ENCODE measurements around the gene MED27. TPM values are rescaled to one million over a fixed set of nuclear protein-coding genes. Genes with fewer than 3 reads are reported as not detected.

The MED27 gene
- total RNA-seq, 1 donor: 19.0 TPM

DNA sequence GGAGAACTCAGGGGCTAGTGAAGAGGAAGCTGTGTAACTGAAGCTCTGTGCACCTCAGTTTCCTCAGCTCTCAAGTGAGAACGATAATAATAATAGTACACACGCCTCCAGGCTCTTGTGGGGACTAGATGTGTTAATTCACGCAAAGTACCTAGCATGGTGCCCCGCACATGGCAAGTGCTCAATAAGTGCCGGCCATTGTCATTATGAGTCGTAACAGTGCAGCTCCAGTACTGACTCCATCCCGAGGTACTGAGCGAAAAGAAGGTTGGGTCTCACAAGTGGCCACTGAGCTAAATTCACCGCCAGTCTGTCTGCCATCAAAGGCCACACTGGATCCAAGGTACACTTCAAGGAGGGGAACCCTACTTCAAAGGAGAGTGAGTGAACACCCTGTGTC, 40.4 kb downstream of the MED27 start:
- DNase-seq (ENCODE audit: low read depth): no peak
- TF ChIP-seq, protein P1, sequence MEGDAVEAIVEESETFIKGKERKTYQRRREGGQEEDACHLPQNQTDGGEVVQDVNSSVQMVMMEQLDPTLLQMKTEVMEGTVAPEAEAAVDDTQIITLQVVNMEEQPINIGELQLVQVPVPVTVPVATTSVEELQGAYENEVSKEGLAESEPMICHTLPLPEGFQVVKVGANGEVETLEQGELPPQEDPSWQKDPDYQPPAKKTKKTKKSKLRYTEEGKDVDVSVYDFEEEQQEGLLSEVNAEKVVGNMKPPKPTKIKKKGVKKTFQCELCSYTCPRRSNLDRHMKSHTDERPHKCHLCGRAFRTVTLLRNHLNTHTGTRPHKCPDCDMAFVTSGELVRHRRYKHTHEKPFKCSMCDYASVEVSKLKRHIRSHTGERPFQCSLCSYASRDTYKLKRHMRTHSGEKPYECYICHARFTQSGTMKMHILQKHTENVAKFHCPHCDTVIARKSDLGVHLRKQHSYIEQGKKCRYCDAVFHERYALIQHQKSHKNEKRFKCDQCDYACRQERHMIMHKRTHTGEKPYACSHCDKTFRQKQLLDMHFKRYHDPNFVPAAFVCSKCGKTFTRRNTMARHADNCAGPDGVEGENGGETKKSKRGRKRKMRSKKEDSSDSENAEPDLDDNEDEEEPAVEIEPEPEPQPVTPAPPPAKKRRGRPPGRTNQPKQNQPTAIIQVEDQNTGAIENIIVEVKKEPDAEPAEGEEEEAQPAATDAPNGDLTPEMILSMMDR (IDR thresholded peaks at IDR 0.05; ENCODE audit: insufficient read depth, low read depth, low read length): no peak
- H3K4me3 ChIP-seq (ENCODE audit: low read depth, low read length): no peak overlapping the region

GRCh38 chr9:132037458-132037857, 42.2 kb downstream of the MED27 start:
- TF ChIP-seq, protein P1 (IDR thresholded peaks at IDR 0.05; ENCODE audit: insufficient read depth, low read depth, low read length): no peak
- no peak overlapping the region for H3K4me3 ChIP-seq (ENCODE audit: low read depth, low read length)
- no peak for DNase-seq (ENCODE audit: low read depth)

GRCh38 chr9:132036521-132036920, 43.1 kb downstream of the MED27 start:
- no peak overlapping the region for H3K4me3 ChIP-seq (ENCODE audit: low read depth, low read length)
- no peak for DNase-seq (ENCODE audit: low read depth)
- TF ChIP-seq, protein P1 (IDR thresholded peaks at IDR 0.05; ENCODE audit: insufficient read depth, low read depth, low read length): no peak

DNA sequence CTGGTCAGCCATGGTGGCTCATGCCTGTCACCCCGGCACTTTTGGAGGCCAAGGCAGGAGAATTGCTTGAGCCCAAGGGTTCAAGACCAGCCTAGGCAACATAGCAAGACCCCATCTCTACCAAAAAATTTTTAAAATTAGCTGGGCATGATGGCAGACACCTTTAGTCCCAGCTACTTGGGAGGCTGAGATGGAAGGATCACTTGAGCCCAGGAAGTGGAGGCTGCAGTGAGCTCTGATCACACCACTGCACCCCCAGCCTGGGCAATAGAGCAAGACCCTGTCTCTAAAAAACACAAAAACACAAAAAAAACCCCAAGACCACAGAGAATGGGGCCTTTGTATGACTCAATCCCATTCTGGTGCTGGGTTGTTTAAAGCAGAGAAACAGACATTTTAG, 44.0 kb downstream of the MED27 start:
- DNase-seq (ENCODE audit: low read depth): no peak
- H3K4me3 ChIP-seq (ENCODE audit: low read depth, low read length): no peak overlapping the region
- TF ChIP-seq, protein P1 (IDR thresholded peaks at IDR 0.05; ENCODE audit: insufficient read depth, low read depth, low read length): no peak

- no peak for DNase-seq (ENCODE audit: low read depth)
- TF ChIP-seq, protein P1 (IDR thresholded peaks at IDR 0.05; ENCODE audit: insufficient read depth, low read depth, low read length): no peak
- no peak overlapping the region for H3K4me3 ChIP-seq (ENCODE audit: low read depth, low read length)
Observed at GRCh38 chr9:132032238-132032950, 47.3 kb downstream of the MED27 start.

- H3K4me3 ChIP-seq (ENCODE audit: low read depth, low read length): no peak overlapping the region
- TF ChIP-seq, protein P1 (IDR thresholded peaks at IDR 0.05; ENCODE audit: insufficient read depth, low read depth, low read length): no peak
- DNase-seq (ENCODE audit: low read depth): no peak
Observed at GRCh38 chr9:132031467-132032237, 48.0 kb downstream of the MED27 start.
